ENCODE results near the gene PIGQ.

Gene PIGQ

DNA sequence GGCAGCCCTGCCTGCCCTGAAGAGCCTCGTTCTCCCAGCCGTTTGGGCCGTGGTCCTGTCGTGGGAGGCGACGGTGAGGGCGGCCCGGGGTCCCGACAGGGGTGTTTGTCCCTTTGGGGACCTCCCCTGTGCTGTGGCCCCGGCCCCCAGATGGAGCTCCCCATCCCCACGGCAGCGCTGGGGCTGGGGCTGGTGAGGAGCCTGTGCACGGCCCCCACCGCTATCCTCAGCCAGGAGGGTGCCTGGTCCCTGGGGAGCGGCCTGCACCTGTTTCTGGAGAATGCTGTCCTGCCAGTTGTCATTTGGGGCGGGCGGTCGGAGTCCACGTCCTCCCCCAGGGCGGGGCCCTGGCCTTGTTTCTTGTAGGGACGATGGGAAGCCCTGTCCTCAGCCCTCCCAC, 35.6 kb upstream of the PIGQ start:
- no peak for DNase-seq (ENCODE audit: low read depth in 2 of 2)

DNA sequence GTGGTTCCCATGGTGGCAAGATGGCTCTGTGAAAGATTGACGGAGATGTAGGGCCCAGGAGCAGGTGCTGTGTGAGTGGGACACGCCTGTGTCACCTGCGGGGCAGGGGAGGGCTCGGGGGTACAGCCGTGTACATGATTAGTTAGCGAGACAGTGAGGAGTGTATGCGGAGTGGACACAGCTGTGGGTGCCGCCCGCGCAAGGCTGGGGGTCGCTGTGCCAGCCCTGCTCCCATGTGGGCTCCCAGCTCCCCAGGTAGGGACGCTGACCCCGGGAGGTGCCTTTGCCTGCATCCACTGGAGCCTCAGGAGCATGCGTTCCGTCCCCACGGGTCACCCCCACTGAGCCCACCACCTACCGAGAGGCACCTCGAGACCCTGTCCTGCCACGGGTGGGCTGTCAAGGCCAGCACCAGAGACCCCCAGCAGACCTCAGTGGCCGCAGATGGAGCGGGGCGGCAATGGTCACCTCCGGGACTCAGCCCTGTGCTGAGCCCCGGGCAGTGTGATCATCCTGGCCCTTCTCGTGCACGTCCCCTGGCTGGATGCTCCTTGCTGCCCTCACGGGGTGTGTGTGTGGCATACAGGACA, 34.8 kb upstream of the PIGQ start:
- no peak for DNase-seq (ENCODE audit: low read depth in 2 of 2)

DNA sequence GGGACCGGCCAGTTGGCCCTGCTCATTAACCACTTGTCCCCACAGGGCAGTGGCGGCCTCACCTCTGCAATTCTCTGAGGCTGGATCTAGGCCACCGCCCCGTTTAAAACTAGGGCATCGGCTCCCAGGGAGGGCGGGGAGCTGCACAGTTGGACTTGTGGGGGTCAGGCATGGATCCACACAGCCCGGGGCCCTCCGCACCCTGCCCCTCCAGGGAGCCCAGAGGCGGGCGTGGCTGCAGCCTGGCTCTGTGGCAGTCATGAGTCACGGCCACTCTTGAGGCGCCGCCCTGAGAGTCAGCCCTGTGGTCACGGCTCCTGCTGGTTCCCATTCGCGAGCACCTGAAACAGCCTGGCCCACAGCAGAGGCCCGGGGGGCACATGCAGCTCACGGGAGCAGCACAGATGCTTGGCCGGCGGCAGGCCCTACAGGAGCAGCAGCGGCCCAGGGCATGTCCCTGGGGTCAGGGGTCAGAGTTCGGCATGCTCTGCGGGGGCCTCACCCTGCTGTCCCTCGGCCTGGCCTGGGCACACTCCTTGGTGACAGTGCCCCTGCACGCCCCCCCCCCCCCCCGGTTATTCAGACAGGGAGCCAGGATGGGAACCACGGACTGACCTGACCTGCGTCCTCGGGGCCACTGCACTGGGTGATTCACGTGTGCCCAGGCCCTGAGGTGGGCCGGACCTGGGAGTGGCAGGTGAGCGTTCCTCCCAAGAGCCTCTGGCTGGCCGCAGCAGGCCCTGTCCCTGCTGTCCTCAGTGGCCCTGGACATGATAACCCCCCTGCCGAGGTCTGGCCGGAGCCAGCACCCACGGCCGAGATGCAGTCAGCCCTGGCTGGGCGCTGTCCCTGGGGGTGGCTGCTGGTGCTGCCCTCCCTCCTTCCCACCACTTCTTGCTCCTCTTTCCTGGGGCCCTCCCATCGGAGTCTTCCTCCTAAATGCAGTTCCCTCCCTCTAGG, 34.0 kb upstream of the PIGQ start:
- no peak for DNase-seq (ENCODE audit: low read depth in 2 of 2)

DNA sequence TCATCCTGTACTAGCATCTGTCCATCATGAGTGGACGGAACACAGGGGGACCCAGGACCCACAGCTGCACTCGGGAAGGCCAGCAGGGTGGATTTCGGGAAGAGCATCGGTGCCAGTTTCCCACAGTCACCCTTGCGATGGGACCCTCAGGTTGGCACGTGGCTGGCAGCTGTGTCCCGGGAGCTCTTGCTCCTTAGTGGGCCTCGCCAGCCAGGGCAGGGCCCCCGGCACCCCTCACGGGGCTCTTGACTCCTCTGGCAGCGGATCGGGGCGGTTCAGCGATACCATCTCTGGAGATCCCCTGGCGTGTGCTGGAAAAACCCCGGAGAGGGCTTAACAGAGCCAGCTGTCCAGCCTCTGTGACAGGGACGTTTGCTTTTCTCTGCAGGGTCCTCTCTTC, 33.0 kb upstream of the PIGQ start:
- DNase-seq (ENCODE audit: low read depth in 2 of 2) = no peak

DNA sequence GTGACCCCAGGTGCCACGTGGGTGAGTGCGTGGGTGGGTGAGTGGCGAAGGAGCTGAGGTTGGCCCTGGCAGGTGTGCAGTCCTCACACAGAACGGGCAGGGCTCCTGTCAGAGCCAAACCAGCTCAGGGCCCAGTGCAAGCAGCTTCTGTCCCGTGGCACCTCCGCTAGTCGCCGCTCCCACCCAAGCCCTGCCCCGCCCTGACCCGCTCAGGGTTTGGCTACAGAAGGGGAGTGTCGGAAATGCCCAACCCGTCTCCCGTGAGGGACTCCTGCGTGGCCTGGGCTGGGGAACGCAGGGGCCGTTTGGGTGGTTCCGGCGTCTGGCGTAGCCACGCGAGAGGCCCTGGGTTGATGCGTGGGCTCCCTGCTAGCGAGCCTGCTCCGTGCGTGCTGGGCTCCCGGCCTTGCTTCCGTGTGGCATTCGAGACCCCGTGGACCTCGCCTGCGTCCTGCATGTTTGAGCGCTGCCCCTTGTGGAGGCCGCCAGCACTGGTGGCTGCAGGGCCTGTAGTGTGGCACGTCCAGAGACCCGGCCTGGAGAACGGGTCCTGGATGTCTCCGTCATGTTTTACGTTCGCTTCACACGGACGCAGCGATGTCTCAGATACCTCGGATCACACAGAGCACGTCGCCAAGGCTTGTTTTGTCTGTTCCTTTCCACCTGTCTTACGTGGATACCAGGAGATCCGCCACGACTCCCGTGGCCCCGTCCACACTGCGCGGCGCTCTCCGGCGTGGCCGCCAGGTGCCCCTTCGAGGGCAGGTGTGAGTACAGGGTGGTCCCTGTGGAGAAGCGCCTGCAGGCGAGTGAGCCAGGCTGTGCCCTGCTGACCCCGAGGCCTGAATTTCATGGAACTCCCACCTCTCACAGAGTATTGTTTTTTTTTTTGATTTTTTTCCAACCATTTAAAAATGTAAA, 32.1 kb upstream of the PIGQ start:
- DNase-seq (ENCODE audit: low read depth in 2 of 2) = no peak

DNA sequence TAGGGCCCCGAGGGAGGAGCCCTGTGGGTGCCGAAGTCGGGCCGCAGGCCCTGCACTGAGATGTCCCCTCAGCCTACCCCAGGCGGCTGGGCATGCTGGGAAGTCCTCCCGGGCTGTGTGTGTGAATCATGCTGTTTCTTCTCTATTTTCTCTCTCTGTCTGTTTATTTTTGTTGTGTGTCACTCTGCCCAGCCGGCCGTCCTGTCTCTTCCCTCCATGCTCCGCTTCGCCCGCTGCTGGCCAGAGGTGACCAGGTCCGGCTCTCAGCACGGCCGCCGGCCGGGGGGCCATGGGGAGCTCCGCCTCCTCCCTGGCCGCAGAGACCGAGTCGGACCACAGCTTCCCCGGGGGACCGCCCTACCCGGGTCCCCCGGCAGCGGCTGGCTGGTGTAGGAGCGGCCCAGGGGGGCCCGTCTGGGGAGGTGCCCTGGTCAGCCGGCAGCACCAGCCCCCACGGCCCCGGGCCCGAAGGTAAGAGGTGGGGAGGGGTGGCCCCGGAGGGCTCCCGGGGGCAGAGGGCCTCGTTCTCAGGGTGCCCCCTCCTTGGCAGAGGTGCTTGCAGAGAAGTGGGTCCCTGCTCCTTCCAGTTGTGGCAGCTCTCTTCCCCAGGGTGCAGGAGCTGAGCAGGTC, 29.8 kb upstream of the PIGQ start:
- no peak for DNase-seq (ENCODE audit: low read depth in 2 of 2)

DNA sequence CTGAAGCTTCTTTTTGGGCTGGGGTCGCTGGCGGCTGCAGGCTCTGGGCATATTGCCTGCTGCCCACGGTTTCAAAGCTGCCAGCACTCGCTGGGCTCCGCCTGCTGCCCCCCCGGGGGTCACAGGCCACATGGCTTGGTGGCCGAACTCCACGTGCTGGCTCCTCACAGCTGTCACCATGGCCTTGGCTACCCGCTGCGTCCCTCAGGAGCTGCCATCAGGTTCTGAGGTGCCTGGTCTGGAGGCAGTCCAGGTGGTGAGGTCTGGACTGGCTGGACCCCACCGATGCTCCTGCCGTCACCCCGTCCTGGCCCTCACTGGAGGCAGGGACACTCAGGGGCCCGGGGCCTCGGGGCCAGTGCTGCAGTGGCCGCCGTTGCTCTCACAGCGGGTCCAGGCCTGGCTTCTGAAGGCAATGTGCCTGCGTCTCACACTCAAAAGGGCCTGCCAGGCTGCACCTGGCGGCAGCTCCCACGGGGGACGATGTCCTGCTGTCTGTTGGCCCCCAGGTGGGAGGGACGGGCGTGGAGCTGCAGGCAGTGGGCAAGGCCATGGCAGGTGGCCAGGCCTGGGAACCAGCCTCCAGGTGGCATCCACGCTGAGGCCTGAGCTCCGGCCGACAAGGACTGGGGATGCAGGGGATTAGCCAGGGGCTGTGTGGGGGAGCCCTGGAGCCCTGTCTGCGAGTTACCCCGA, 29.0 kb upstream of the PIGQ start:
- DNase-seq (ENCODE audit: low read depth in 2 of 2) = no peak

DNA sequence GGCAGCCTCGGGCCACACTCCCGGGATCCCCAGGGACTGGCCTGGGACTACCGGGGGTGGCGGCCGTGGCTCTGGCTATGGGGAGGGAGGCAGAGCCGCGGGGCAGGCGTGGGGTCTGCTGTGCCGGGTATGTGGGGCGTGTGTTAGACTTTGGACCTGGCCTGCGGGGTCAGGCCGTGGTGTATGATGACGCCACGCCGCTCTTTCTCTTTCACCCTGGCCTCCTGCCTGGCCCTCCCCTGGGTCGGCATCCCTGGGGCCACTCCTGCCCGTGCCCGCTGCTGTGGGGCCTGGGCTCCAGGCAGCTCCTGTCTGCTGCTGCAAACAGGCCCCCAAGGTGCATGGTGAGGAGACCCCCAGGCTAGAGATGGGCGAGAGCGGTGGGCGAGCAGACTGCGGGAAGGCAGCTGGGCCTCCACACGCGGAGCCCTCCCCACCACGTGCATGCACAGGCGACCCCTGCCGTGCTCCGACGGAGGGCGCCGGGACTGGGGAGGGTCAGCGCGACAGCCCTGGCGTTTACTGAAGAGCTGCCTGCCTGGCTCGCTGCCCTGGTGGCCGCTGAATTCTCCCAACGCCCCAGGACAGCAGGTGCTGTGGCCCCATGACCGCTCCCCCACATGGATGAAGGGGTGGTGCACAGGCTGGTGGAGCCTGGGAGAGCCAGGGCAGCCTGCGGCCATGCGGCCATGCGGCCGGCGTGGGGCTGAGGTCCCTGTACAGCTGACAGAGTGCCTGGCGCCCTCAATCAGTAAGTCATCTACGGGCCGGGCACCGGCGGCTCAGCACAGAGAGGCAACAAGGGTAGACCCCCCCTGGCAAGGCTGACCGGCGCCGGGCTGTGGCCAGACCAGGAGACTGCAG, 26.2 kb upstream of the PIGQ start:
- DNase-seq (ENCODE audit: low read depth in 2 of 2) = no peak

DNA sequence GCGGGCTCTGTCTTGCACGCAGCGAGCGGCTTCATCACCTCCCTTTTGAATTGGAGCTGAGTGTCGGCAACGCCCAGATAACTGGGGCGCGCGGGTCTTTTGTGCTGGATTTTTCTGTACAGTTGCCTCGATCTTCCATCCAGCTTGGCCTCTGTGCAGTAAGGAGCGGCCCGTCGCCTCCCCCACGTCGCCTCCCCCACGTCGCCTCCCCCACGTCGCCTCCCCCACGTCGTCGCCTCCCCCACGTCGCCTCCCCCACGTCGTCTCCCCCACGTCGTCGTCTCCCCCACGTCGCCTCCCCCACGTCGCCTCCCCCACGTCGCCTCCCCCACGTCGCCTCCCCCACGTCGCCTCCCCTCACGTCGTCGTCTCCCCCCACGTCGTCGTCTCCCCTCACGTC, 25.3 kb upstream of the PIGQ start:
- DNase-seq (ENCODE audit: low read depth in 2 of 2) = no peak

DNA sequence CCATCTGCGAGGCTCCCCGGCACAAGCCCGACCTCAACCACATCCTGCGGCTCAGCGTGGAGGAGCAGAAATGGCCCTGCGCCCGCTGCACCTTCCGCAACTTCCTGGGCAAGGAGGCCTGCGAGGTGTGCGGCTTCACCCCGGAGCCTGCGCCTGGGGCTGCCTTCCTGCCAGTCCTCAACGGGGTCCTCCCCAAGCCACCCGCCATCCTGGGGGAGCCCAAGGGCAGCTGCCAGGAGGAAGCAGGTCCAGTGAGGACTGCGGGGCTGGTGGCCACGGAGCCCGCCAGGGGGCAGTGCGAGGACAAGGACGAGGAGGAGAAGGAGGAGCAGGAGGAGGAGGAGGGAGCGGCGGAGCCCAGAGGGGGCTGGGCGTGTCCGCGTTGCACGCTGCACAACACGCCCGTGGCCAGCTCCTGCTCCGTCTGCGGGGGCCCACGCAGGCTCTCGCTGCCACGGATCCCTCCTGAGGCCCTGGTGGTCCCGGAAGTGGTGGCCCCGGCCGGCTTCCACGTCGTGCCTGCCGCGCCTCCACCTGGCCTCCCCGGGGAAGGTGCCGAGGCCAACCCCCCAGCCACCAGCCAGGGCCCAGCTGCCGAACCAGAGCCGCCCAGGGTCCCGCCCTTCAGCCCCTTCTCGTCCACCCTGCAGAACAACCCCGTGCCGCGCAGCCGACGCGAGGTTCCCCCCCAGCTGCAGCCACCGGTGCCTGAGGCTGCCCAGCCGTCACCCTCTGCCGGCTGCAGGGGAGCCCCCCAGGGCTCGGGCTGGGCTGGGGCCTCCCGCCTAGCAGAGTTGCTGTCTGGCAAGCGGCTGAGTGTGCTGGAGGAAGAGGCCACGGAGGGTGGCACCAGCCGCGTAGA, 22.6 kb upstream of the PIGQ start:
- DNase-seq (ENCODE audit: low read depth in 2 of 2) = no peak

DNA sequence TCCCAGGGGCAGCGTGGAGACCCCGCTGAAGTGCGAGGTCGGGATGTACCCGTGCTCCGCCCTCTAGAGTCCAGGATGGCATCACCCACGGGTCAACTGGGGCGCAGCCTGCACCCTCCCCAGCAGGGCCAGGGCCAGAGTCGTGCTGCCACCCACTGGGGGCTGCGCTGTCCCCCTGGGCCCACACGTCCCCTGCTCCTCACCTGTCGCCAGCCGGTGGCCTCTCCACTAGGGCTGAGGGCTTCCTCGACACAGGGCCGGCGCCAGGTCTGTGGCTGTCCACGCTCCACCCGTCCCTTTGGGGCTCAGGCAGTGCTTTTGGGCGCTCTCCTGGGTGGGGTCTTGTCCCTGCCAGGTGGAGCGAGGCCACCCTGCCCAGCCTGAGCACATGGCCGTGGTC, 21.2 kb upstream of the PIGQ start:
- no peak for DNase-seq (ENCODE audit: low read depth in 2 of 2)

DNA sequence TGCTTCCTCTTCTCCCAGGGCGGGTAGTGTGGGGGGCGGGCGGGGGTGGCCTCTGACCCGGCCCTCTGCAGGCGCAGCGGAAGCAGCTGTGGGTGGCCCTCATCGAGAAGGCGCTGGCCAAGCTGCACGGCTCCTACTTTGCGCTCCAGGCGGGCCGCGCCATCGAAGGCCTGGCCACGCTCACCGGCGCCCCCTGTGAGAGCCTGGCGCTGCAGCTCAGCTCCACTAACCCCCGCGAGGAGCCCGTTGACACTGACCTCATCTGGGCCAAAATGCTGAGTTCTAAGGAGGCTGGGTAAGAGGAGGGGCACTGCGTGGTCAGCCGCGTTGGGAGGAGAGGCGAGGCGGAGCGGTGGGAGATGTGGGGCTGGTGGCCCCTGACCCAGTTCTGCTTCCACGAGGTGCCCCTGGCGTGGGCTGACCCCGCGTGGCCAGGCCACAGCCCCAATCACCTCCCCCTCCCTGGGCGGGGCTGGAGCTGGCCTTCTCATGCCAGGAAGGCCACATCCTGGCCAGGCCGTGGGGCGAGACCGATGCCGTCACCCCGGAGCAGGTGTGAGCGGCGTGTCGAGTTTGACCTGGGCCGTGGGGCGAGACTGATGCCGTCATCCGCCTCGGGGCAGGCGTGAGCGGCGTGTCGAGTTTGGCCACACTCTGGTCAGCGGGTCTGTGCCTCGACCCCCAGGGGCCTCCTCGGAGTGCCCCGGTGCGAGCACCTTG, 20.1 kb upstream of the PIGQ start:
- DNase-seq (ENCODE audit: low read depth in 2 of 2) = no peak

DNA sequence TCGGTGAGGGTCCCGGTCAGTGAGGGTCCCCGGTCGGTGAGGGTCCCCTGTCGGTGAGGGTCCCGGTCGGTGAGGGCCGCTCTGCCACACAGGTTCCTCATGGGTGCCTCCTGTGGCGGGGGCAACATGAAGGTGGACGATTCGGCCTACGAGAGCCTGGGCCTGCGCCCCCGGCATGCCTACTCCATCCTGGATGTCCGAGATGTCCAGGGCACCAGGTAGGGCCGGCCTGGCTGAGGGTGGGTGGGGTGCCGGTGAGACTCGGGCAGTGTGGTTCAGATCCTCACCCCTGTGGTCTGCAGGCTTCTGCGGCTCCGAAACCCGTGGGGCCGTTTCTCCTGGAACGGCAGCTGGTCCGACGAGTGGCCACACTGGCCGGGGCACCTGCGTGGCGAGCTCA, 18.6 kb upstream of the PIGQ start:
- DNase-seq (ENCODE audit: low read depth in 2 of 2) = no peak

DNA sequence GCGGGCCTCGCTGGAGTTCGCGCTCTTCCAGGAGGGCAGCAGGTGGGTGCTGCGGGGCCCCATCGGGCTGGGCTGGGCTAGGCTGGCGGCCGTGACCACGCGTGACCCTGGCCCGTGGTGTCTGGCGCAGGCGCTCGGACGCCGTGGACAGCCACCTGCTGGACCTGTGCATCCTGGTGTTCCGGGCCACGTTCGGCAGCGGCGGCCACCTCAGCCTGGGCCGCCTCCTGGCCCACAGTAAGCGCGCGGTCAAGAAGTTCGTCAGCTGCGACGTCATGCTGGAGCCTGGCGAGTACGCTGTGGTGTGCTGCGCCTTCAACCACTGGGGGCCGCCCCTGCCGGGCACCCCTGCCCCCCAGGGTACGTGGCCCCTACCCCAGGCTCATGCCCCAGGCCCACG, 17.6 kb upstream of the PIGQ start:
- no peak for DNase-seq (ENCODE audit: low read depth in 2 of 2)

DNA sequence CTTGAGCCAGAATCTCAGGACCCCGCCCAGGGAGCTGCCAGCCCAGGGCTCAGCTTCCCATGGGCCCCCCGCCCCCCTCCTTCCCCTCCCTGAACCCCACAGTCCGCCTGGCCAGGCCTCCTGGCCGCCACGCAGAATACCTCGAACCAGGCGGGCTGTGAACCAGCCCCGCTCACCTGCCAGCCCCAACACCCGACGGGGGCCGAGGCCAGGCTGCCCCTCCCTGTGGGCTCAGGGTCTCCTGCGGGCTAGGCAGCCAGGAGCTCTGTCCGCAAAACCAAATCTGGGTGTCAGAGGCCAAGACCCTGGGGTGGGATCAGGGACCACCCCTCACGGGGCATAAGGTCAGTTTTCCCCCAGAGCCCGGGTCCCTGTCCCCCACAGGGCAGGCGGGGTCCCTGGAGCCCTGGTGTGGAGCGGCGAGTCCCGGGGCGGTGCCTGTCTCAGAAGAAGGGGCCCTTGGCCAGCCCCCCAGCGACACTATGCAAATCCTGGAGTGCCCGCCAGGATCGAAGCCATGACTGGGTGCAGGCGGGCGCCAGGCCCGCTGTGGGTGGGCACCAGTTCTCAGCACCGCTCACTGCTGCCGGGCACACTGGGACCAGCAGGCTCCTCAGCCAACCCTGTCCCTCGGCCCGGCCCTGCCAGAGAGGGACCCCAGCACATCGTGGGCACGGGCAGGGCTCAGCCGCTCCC, 16.0 kb upstream of the PIGQ start:
- no peak for DNase-seq (ENCODE audit: low read depth in 2 of 2)

DNA sequence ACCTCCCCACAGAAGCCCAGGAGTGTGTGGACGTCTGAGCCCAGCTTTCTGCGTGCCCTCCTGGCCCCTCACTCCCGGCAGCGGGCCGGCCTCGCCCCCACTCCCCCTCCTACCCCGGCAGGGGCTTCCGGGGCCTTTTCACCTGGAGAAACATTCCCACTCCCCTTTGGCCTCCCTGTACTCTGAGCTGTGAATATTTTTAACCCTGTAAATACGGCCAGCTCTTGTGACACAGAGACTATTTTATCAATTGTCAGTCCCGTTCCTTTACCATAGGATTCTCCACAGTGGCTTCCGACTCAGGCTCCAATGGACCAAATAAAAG, 15.5 kb upstream of the PIGQ start:
- DNase-seq (ENCODE audit: low read depth in 2 of 2) = no peak

DNA sequence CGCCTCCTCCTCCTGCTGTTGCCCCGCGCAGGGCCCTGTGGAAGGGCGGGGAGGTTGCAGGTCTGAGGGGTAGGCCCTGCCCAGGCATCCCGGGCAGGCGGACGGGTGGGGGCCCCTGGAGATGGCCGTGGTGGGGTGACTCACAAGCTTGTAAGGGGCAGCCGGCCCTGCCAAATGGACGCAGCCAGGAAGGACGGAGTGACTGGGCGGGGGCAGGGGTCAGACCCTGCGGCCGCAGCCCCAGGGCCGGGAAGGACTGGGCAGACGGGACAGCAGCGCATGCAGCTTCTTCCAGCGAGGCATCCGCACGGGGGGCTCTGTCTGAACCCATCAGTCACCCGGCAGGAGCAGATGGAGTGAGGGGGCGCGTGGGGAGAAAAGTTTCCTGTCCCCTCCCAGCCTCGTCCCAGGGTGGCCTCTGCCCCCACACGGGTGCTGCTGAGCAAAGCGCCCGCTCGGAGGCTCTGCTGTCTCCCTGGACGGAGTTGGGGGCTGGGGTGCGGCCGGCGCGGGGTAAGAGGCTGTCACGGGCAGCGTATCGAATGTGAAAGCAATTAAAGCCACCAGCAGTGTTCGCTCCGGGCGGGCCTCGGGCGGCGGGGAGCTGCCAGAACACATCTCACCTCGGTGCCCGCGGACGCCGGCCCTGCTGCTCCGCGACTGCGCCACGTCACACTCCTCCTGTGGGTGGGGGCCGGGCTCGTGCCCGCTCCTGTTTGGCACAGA, 15.0 kb upstream of the PIGQ start:
- no peak for DNase-seq (ENCODE audit: low read depth in 2 of 2)

Data from fibroblast of skin of left biceps (primary cell).